Measurements from ENCODE around the gene SHROOM3. TPM values are rescaled to one million over a fixed set of nuclear protein-coding genes. Genes with fewer than 3 reads are reported as not detected.

SHROOM3 gene
- total RNA-seq, 1 donor from 2014 or later = 42.7 TPM

- no peak for DNase-seq (ENCODE audit: low spot score)
- Mint-ChIP-seq H3K4me3 (ENCODE audit: unreplicated experiment) (no peak overlapping the region), H3K9me3 (ENCODE audit: low read depth) (peaks cover 5% of the 10 kb centered on the region), H3K4me1 (ENCODE audit: low read depth) (peaks cover 14% of the 10 kb centered on the region), H3K27me3 (ENCODE audit: low read depth) (no peaks in the 10 kb centered on the region), H3K27ac (ENCODE audit: unreplicated experiment) (no peak overlapping the region), H3K36me3 (ENCODE audit: low read depth) (no peaks in the 10 kb centered on the region)
- no peak for TF ChIP-seq CTCF (IDR thresholded peaks at IDR 0.05)
Measured at GRCh38 chr4:76494243-76494642, 59.2 kb downstream of the SHROOM3 start.

- Mint-ChIP-seq H3K4me3 (ENCODE audit: unreplicated experiment) (no peak overlapping the region), H3K27ac (ENCODE audit: unreplicated experiment) (no peak overlapping the region), H3K27me3 (ENCODE audit: low read depth) (no peaks in the 10 kb centered on the region), H3K36me3 (ENCODE audit: low read depth) (no peaks in the 10 kb centered on the region), H3K4me1 (ENCODE audit: low read depth) (peaks cover 10% of the 10 kb centered on the region), H3K9me3 (ENCODE audit: low read depth) (no peaks in the 10 kb centered on the region)
- TF ChIP-seq CTCF (IDR thresholded peaks at IDR 0.05) = no peak
- no peak for DNase-seq (ENCODE audit: low spot score)
Measured at GRCh38 chr4:76494871-76495590, 60.0 kb downstream of the SHROOM3 start.

- no peaks in the 10 kb centered on the region for H3K27me3 Mint-ChIP-seq (ENCODE audit: low read depth)
- H3K36me3 Mint-ChIP-seq (ENCODE audit: low read depth) = no peaks in the 10 kb centered on the region
- no peak for DNase-seq (ENCODE audit: low spot score)
- H3K4me3 Mint-ChIP-seq (ENCODE audit: unreplicated experiment) = no peak overlapping the region
- no peak for TF ChIP-seq CTCF (IDR thresholded peaks at IDR 0.05)
- peaks cover 10% of the 10 kb centered on the region for H3K4me1 Mint-ChIP-seq (ENCODE audit: low read depth)
- H3K9me3 Mint-ChIP-seq (ENCODE audit: low read depth) = no peaks in the 10 kb centered on the region
- H3K27ac Mint-ChIP-seq (ENCODE audit: unreplicated experiment) = peak overlapping the region; percentile 8
Measured at GRCh38 chr4:76498550-76498949, 63.5 kb downstream of the SHROOM3 start.

GRCh38 chr4:76499461-76499860 lies 64.4 kb downstream of the SHROOM3 start:
- no peaks in the 10 kb centered on the region for H3K36me3 Mint-ChIP-seq (ENCODE audit: low read depth)

GRCh38 chr4:76502886-76503285 lies 67.9 kb downstream of the SHROOM3 start:
- no peak overlapping the region for H3K27ac Mint-ChIP-seq (ENCODE audit: unreplicated experiment)
- H3K4me3 Mint-ChIP-seq (ENCODE audit: unreplicated experiment) = no peak overlapping the region
- H3K9me3 Mint-ChIP-seq (ENCODE audit: low read depth) = no peaks in the 10 kb centered on the region
- DNase-seq (ENCODE audit: low spot score) = no peak
- H3K36me3 Mint-ChIP-seq (ENCODE audit: low read depth) = no peaks in the 10 kb centered on the region
- H3K4me1 Mint-ChIP-seq (ENCODE audit: low read depth) = peaks cover 10% of the 10 kb centered on the region
- no peaks in the 10 kb centered on the region for H3K27me3 Mint-ChIP-seq (ENCODE audit: low read depth)
- TF ChIP-seq CTCF (IDR thresholded peaks at IDR 0.05) = no peak

More at GRCh38 chr4:76499461-76499860, 64.4 kb downstream of the SHROOM3 start:
- Mint-ChIP-seq H3K4me1 (ENCODE audit: low read depth) (peaks cover 10% of the 10 kb centered on the region), H3K9me3 (ENCODE audit: low read depth) (no peaks in the 10 kb centered on the region), H3K4me3 (ENCODE audit: unreplicated experiment) (no peak overlapping the region), H3K27me3 (ENCODE audit: low read depth) (no peaks in the 10 kb centered on the region), H3K27ac (ENCODE audit: unreplicated experiment) (no peak overlapping the region)
- no peak for TF ChIP-seq CTCF (IDR thresholded peaks at IDR 0.05)
- DNase-seq (ENCODE audit: low spot score) = no peak

Measured in chondrocyte (in vitro differentiated cells).